GM12892 (cell line): ENCODE data around the gene GREB1L.

Source experiments
- POLR2A ChIP-seq: IDR thresholded peaks from 2 replicates; pipeline ENCODE4 v1.6.1; 2011; ENCODE audit warnings: low read depth, low read length, control low read depth
- POLR2AphosphoS5 ChIP-seq: IDR thresholded peaks from 2 replicates; pipeline ENCODE4 v1.6.1; 2011; ENCODE audit warnings: low read depth, low read length, control low read depth

- TF ChIP-seq POLR2A, result no peak
- TF ChIP-seq POLR2AphosphoS5, result no peak
Observed at GRCh38 chr18:21538230-21538629, 296.2 kb downstream of the GREB1L start.
